Epidermal melanocyte (primary cell): Measurements from ENCODE around the gene PRLH.
A peak's percentile ranks its signal among the peaks of the same experiment; 100 is the strongest.
"Not testable (repeated sequence)": the region's sequence is repeated elsewhere in the genome, so short reads cannot be mapped to it uniquely, and the experiment has no call there.

Experiments
- DNase-seq: peaks from one replicate; pipeline ENCODE4 v3.0.0; 2011; ENCODE audit warnings: low spot score; ENCODE audit not compliant: insufficient read length

PRLH gene

GRCh38 chr2:237600205-237600846 lies 34.0 kb downstream of the PRLH start:
- DNase-seq = peak; percentile 70

- DNase-seq = no peak
Measured at GRCh38 chr2:237601453-237602116, 35.2 kb downstream of the PRLH start.

- no peak for DNase-seq
Measured at GRCh38 chr2:237602409-237602808, 36.0 kb downstream of the PRLH start.

GRCh38 chr2:237603049-237603717 lies 36.8 kb downstream of the PRLH start:
- DNase-seq = no peak

- DNase-seq = peak; percentile 81
Measured at GRCh38 chr2:237603718-237604362, 37.5 kb downstream of the PRLH start.

GRCh38 chr2:237604391-237604790 lies 38.0 kb downstream of the PRLH start:
- no peak for DNase-seq

- no peak for DNase-seq
Measured at GRCh38 chr2:237604960-237605359, 38.6 kb downstream of the PRLH start.

GRCh38 chr2:237606522-237606921 lies 40.1 kb downstream of the PRLH start:
- DNase-seq = not testable (repeated sequence)

GRCh38 chr2:237612527-237613357 lies 46.4 kb downstream of the PRLH start:
- no peak for DNase-seq

GRCh38 chr2:237613679-237614078 lies 47.3 kb downstream of the PRLH start:
- DNase-seq = no peak

- DNase-seq = no peak
Measured at GRCh38 chr2:237614151-237614720, 47.9 kb downstream of the PRLH start.

- no peak for DNase-seq
Measured at GRCh38 chr2:237615631-237616249, 49.4 kb downstream of the PRLH start.

GRCh38 chr2:237616373-237616733 lies 50.0 kb downstream of the PRLH start:
- DNase-seq = no peak
